Stimulated activated CD4-positive, alpha-beta T cell treated with anti-CD3 and anti-CD28 coated beads, Interleukin-2, amount 100 ng/mL, for 48 hours (primary cell): ENCODE data around the gene ADGRG3.
"Not testable (repeated sequence)": the region's sequence is repeated elsewhere in the genome, so short reads cannot be mapped to it uniquely, and the experiment has no call there.

Source experiments
- DNase-seq, 2 donors: peaks; one replicate each; pipeline ENCODE4 v3.0.0-alpha.2; 2020

ADGRG3 gene

GRCh38 chr16:57663917-57664661 is 4.0 kb upstream of the ADGRG3 start:
- DNase-seq, result no peak

DNA sequence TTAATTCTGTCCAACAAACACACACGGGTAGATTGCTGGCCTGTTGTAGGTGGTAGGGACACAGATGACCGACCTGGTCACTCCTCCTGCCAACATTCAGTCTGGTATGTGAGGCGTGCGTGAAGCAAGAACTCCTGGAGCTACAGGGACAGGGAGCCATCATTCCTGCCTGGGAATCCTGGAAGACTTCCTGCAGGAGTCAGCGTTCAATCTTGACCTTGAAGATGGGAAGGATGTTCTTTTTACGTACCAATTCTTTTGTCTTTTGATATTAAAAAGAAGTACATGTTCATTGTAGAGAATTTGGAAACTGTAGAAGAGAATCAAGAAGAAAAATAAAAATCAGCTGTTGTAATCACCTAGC is 3.5 kb upstream of the ADGRG3 start:
- DNase-seq, result no peak

- no peak for DNase-seq
Measured at GRCh38 chr16:57665541-57665940, 2.6 kb upstream of the ADGRG3 start.

DNA sequence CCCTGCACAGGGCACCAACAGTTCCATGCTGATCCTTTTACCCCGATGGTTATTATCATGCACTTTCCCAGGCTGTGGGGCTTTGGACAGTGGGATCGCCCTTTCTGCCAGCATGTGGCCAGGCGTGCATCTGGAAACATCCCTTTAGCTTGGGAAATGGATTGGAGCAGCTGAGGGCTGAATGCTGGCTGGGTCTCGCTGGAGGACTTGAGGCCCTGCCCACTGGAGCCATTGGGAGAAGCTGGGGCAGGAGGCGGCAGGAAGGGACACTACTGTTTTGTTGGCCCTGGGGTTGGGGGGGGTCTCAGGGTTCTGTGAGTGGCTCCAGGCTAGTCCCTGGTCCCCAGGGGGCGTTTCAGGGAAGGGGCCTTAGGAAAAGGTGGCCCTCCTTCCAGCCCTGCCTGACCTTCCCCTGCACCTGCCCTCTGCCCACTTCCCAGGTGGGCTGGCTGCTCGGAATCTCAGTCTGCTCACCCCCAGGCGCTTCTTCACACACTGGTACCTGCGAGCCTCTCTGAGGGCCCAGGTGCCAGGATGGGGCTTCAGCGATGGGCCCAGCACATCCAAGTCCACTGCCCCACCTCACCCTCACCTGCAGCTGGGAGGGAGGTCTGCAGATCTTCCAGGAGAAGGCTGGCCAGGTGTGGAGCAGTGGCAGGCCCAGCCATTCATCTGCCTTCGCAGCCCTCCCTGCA is 1.6 kb upstream of the ADGRG3 start:
- no peak for DNase-seq

- DNase-seq, result no peak
Measured at GRCh38 chr16:57667048-57667525, 1.0 kb upstream of the ADGRG3 start.

- no peak for DNase-seq
Measured at GRCh38 chr16:57667526-57668262, 412 bp upstream of the ADGRG3 start.

DNA sequence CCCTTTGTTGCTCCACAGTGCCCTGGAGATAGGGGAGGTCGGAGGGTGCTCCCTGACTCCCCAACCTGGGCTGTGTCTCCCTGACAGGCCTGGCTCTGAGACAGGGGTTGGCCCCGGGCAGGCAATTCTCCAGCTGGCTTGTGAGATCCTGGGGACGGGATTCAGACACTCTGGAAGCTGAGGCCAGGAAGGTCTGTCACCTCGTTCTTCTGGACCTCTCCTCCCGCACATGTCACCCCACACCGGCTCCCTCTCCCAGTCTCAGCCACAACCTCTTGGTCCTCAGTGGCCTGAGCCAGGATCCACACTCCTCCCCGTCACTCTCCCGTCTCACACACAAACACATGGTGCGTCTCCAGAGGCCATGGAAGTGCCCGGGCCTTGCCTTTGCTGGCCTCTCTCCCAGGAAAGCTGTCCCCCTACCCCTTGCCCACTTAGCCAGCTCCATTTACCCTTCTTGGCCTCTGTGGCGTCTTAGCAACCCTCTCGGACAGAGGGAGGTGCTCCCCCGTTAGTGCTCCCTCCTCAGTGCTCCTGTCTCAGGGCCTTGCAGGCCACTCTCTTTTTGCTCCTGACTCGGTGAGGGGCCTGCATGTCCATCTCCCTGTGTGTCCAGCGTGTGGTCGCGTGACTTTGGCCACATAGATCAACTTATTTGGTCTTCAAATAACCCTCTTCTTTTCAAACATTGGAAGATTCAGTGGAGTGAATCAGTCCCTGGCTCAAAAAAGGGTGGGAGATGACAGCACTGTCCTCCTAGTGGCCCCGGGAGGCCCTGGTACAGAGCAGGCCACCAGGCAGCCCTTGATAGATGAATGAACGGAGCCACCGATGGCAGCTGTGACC is 747 bp downstream of the ADGRG3 start:
- no peak for DNase-seq

DNA sequence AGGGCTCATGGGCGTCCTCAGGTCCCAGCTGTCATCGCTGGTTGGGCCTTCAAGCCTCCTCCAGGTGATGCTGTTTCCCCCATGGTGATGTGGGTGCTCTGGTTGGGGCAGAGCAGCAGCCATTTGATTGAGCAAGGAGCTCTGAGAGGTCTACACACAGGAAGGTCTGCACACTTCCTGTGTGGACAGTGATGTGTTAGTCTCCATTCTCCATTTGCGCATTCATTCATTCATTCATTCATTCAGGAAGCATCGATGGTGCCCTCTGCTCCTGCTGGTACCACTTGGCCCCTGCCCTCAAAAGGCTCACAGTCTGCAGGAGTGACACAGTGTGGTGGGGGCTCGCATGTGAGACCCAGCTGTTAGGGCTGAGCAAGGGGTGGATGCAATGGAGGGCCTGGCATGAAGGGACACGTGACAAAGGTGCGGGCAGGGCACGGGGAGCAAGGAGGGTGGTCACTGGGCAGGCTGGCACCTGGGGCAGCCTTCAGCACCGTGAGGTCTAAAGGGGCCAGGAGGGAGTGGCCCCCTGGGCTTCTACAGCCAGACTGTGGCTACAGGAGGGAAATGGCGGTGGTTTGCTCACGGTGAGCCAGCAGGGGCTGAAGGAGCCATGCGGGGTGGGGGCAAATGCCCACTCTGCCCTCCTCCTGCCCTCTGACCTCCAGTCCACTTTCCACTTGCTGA is 1.5 kb downstream of the ADGRG3 start:
- DNase-seq, result no peak

GRCh38 chr16:57670196-57670595 is 2.1 kb downstream of the ADGRG3 start:
- no peak for DNase-seq

DNA sequence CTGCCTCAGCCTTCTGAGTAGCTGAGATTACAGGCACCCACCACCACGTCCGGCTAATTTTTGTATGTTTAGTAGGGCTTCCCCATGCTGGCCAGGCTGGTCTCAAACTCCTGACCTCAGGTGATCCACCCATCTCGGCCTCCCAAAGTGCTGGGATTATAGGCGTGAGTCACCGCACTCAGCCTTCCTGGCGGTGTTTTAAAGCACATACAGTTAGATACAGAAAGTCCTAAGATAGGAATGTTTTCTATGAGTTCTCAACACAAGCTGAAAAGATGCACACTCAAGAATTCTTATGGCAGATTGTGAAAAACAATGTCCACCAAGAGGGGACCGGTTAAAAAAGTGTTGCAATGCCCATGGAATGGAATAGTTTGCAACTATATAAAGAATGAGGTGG is 3.3 kb downstream of the ADGRG3 start:
- DNase-seq, result not testable (repeated sequence)

- no peak for DNase-seq
Measured at GRCh38 chr16:57672416-57672815, 4.3 kb downstream of the ADGRG3 start.

GRCh38 chr16:57672824-57673223 is 4.7 kb downstream of the ADGRG3 start:
- no peak for DNase-seq

- DNase-seq, result no peak
Measured at GRCh38 chr16:57675741-57676551, 7.8 kb downstream of the ADGRG3 start.

- no peak for DNase-seq
Measured at GRCh38 chr16:57676553-57677085, 8.5 kb downstream of the ADGRG3 start.

DNA sequence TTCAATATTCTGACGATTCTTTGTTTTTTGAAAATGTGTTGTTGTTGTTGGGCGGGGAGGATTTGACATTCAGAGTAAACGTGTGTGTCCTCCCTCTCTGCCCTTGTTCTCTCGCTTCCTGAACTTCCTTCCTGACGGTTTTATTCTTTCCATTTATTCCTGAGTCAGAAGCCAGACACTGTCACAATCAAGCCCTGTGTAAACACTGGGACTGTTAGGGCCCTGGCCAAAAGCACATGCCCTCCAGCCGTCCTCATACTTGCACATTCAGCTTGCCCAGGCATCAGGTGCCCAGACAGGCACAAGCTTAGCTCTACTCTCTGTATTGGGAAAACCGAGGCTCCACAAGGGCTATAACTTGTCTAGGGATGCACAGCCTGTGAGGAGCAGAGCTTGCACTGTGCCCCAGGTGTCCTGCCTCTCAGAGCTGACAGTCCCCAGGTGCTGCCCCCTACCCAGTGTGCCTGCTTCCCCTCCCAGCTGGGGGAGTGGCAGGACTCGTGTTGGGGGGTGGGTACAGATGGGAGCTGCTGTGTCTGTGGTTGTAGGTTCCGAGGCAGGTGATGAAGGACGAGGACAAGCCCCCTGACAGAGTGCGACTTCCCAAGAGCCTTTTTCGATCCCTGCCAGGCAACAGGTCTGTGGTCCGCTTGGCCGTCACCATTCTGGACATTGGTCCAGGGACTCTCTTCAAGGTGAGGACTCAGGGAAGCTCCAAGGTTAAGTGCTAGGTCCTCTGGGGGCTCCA is 9.7 kb downstream of the ADGRG3 start:
- no peak for DNase-seq

DNA sequence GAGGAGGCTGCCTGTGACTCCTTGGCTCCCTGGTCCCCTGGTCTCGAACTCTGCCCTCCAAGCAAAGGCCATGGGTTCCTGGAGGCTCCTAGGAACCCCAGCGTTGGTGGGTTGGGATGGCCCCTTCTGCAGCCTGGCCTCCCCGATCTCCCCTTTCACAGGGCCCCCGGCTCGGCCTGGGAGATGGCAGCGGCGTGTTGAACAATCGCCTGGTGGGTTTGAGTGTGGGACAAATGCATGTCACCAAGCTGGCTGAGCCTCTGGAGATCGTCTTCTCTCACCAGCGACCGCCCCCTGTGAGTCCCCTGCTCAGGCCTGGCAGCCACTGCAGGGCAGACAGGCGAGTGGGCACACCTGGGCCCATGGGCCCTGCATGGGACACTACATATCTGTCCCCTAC is 10.9 kb downstream of the ADGRG3 start:
- no peak for DNase-seq

- no peak for DNase-seq
Measured at GRCh38 chr16:57679767-57680482, 11.8 kb downstream of the ADGRG3 start.

- DNase-seq, result no peak
Measured at GRCh38 chr16:57680842-57681375, 12.8 kb downstream of the ADGRG3 start.
